Left colon (tissue), 2 donors: ENCODE measurements around the gene MBTPS1. TPM values are rescaled to one million over a fixed set of nuclear protein-coding genes. Genes with fewer than 3 reads are reported as not detected.

Source experiments
- ATAC-seq: fragments of 200-7000 bp; cut with Tn5 transposase; one replicate; pipeline ENCODE4 v1.9.1; 2020; ENCODE audit warnings: mild to moderate bottlenecking, moderate library complexity
- DNase-seq, 2 donors: peaks; one replicate each; pipeline ENCODE4 v3.0.0-alpha.2; 2020
- intact Hi-C, 2 donors: fragments of 100-400 bp; cut with DNase I in 1 of 2; cut with micrococcal nuclease in 1 of 2; formaldehyde crosslinking; loops; one replicate each; pipeline versions ENCODE4 v1.11.2 to v1.14.0; 2022; cut with DNase I, micrococcal nuclease
- long read RNA-seq: library from polyadenylated mRNA; unstranded; transcript quantifications from one replicate; pipeline ENCODE4 v2.0.0, GENCODE V29; 2021
- total RNA-seq, 2 donors: library from RNA; stranded (reverse); fragmentation: NEBNext Ultra II Directional; extraction: Animal tissue kit (Norgen Biotek cat#: 25700); gene quantifications; one replicate each; pipeline ENCODE4 v1.2.1, GENCODE V29; 2021
- donor health status: DM: no; HTN: no; CAD: no.
- donor health status: DM: yes; HTN: yes; CAD: no.

The MBTPS1 gene
- total RNA-seq: 10 to 100 TPM; 68.5 to 73.8 TPM
- long read RNA-seq, full-length matches to known transcripts: 29 of 87 reads
- long read RNA-seq, partial matches to known transcripts: 50 of 87 reads
- long read RNA-seq, other reads (novel, unspliced or antisense): 8 of 87 reads

DNA sequence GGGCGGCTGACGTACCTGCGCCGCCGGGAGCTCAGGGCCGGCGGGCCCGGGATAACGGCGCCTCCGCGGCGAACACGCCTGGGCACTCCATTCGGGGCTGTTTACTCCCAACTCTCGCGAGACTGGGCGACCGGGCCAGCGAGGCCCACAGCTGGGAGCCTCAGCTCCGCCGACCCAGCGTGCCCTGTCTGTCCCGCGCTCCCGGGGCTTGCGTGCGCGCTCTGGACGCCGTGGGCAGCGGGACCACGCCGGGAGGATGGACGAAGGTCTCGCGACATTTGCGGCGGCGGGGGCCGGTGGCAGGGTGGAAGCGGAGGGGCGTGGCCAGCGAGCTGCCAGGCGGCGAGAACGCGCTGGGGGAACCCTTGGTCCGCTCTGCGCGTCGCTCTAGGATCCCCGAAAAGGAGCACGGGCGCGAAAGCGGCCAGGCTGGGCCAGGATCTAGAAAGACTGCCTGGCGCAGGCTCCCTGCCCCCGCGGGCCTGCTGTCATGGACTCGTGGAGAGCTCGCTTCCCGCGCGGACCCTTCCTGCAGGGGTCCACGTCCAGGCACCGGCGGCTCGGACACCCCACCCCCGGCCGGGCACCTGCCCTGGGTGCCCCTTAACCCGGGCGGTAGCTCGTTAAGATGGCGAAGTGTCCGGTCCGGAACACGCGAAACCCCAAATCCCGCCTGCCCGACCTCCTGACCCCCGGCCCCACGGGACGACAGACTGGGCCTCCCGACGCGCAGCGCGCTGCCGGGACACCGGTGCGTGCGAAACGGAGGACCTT, at the start of gene MBTPS1:
TSS of gene MBTPS1 (minus strand) at position 223 of the 774 bp plus-strand sequence. CDS start 15,159 bp downstream, outside the sequence.
- DNase-seq (peak; percentile 98 to 99), ATAC-seq (peak; percentile 96)
- intact Hi-C loops: no loop called here

DNA sequence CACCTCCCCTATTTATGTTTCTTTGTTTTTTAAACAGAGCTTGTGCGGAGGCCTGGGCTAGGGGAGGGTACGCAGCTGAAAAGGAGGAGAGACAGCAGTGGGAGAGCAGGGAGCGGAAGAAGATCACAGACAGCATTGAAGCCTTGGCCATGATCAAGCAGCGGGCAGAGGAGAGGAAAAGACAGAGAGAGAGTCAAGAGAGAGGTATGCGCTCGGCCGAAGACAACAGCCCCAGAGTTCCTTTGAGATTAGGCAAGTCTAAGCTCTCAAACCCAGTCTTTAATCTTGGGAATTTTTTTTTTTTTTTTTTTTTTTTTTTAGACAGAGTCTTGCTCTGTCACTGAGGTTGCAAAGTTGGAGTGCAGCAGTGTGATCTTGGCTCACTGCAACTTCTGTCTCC, 49.0 kb upstream of the MBTPS1 start:
- intact Hi-C loops: no loop called here
- ATAC-seq (no peak), DNase-seq (no peak)

- ATAC-seq (no peak), DNase-seq (no peak)
- intact Hi-C loops: no loop called here
Observed at GRCh38 chr16:84161801-84162200, 45.1 kb upstream of the MBTPS1 start.

GRCh38 chr16:84161037-84161436, 44.3 kb upstream of the MBTPS1 start:
- DNase-seq (no peak), ATAC-seq (no peak)
- intact Hi-C loops: no loop called here

DNA sequence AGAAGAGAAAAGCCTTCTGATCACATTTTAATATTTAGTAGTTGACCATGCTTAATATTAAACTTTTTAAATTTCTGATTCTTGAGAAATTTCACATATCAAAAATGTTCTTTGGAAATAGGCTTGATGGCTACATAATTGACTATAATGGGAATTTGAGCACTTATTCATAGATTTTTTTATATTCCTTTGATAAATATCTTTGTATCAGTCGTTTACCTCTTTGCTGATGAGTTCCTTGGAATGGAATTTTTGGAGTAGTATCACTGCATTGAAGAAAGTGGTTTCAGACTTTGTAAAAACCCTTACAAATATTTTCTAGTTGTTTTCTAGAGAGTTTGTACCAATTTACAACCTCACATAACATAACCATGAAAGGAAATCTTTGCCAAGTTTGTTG, 43.1 kb upstream of the MBTPS1 start:
- DNase-seq: no peak
- intact Hi-C loops: no loop called here
- no peak for ATAC-seq

GRCh38 chr16:84159007-84159406, 42.3 kb upstream of the MBTPS1 start:
- ATAC-seq: no peak
- intact Hi-C loops: no loop called here
- DNase-seq: no peak

DNA sequence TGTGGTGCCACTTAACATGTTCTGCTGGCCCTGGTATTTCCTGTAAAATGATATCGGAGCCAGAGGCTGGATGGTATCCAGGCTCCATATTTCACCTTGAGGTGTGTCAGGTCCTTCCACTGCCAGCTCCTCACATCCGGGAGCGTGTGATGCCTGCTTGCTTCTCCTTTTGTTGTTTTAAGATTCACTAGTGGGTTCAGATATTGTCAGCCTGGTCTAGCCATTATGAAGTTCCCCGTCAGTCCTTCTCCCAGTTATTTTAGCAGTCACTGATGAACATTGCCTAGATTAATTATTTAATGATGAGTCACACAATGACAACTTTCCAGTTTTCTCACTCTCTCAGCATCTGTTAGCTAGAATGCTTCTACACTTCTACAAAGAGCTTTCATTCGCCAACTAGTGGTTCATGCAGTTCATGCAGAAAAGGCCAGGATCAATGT, 39.6 kb upstream of the MBTPS1 start:
- no peak for ATAC-seq
- no peak for DNase-seq
- intact Hi-C loops: no loop called here

- intact Hi-C loops: no loop called here
- no peak for ATAC-seq
- DNase-seq: no peak
Observed at GRCh38 chr16:84155771-84156170, 39.0 kb upstream of the MBTPS1 start.

GRCh38 chr16:84155226-84155625, 38.5 kb upstream of the MBTPS1 start:
- DNase-seq: no peak
- intact Hi-C loops: no loop called here
- ATAC-seq: no peak

- DNase-seq (no peak), ATAC-seq (no peak)
- intact Hi-C loops: no loop called here
Observed at GRCh38 chr16:84153660-84154214, 37.0 kb upstream of the MBTPS1 start.

- DNase-seq: no peak
- no peak for ATAC-seq
- intact Hi-C loops: no loop called here
Observed at GRCh38 chr16:84150926-84151325, 34.2 kb upstream of the MBTPS1 start.

GRCh38 chr16:84144859-84145639, 28.3 kb upstream of the MBTPS1 start, which contains the start of the genes DNAAF1 and HSDL1:
Gene DNAAF1 (plus strand): TSS chr16:84145308. CDS start chr16:84145441, 133 bp downstream.
Gene HSDL1 (minus strand): TSS chr16:84145177. CDS start chr16:84131321, 13,856 bp downstream.
- intact Hi-C loops: no loop called here
- DNase-seq (peak; percentile 83 to 91), ATAC-seq (peak; percentile 97)

- ATAC-seq (peak; percentile 59), DNase-seq (peak; percentile 39 to 53)
- intact Hi-C loops: no loop called here
Observed at GRCh38 chr16:84144209-84144858, 27.6 kb upstream of the MBTPS1 start.

DNA sequence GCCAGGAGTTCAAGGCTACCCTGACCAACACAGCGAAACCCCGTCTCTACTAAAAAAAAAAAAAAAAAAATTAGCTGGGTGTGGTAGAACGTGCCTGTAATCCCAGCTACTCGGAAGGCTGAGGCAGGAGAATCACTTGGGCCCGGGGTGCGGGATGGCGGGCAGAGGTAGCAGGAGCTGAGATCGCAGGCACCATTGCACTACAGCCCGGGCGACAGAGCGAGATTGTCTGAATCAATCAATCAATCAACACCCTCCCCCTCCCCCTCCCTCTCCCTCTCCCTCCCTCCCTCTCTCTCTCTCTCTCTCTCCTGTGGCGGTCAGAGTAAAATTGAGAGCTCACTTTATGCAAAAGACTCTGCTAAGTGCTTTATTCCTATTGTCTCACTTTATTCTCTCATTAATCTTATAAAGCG, 27.1 kb upstream of the MBTPS1 start:
- intact Hi-C loops: no loop called here
- DNase-seq: no peak
- no peak for ATAC-seq

- ATAC-seq (no peak), DNase-seq (no peak)
- intact Hi-C loops: no loop called here
Observed at GRCh38 chr16:84143081-84143480, 26.3 kb upstream of the MBTPS1 start.

- DNase-seq (no peak), ATAC-seq (no peak)
- intact Hi-C loops: no loop called here
Observed at GRCh38 chr16:84141143-84141670, 24.5 kb upstream of the MBTPS1 start.

GRCh38 chr16:84139628-84140258, 23.0 kb upstream of the MBTPS1 start:
- intact Hi-C loops: no loop called here
- no peak for ATAC-seq
- no peak for DNase-seq
